ENCODE data around the gene SEMA3F. TPM values are rescaled to one million over a fixed set of nuclear protein-coding genes. Genes with fewer than 3 reads are reported as not detected.

SEMA3F gene
- total RNA-seq, 6 experiments from 2014 or later, result 20.5 to 35.6 (median 22.8) TPM

GRCh38 chr3:50134367-50134766, 20.8 kb upstream of the SEMA3F start:
- DNase-seq, result no peak
- Mint-ChIP-seq H3K4me1 (ENCODE audit: low read depth) (peaks cover 14% of the 10 kb centered on the region), H3K36me3 (ENCODE audit: low read depth) (no peaks in the 10 kb centered on the region), H3K27me3 (ENCODE audit: insufficient read depth) (peaks cover 20% of the 10 kb centered on the region), H3K9me3 (no peaks in the 10 kb centered on the region), H3K4me3 (no peak overlapping the region), H3K27ac (no peak overlapping the region)
- TF ChIP-seq CTCF (IDR thresholded peaks at IDR 0.05), result no peak

- DNase-seq, result no peak
- Mint-ChIP-seq H3K27ac (no peak overlapping the region), H3K36me3 (ENCODE audit: low read depth) (no peaks in the 10 kb centered on the region), H3K4me1 (ENCODE audit: low read depth) (peaks cover 14% of the 10 kb centered on the region), H3K4me3 (no peak overlapping the region), H3K27me3 (ENCODE audit: insufficient read depth) (peaks cover 18% of the 10 kb centered on the region), H3K9me3 (no peaks in the 10 kb centered on the region)
- TF ChIP-seq CTCF (IDR thresholded peaks at IDR 0.05), result no peak
Measured at GRCh38 chr3:50135964-50136363, 19.2 kb upstream of the SEMA3F start.

GRCh38 chr3:50136714-50137405, 18.3 kb upstream of the SEMA3F start:
- Mint-ChIP-seq H3K9me3 (no peaks in the 10 kb centered on the region), H3K4me1 (ENCODE audit: low read depth) (peaks cover 14% of the 10 kb centered on the region), H3K27ac (no peak overlapping the region), H3K27me3 (ENCODE audit: insufficient read depth) (peaks cover 15% of the 10 kb centered on the region), H3K36me3 (ENCODE audit: low read depth) (no peaks in the 10 kb centered on the region), H3K4me3 (no peak overlapping the region)
- no peak for TF ChIP-seq CTCF (IDR thresholded peaks at IDR 0.05)
- DNase-seq, result no peak

GRCh38 chr3:50137531-50137930, 17.6 kb upstream of the SEMA3F start:
- Mint-ChIP-seq H3K36me3 (ENCODE audit: low read depth) (no peaks in the 10 kb centered on the region), H3K4me3 (no peak overlapping the region), H3K9me3 (no peaks in the 10 kb centered on the region), H3K4me1 (ENCODE audit: low read depth) (peaks cover 14% of the 10 kb centered on the region), H3K27ac (no peak overlapping the region), H3K27me3 (ENCODE audit: insufficient read depth) (peaks cover 17% of the 10 kb centered on the region)
- no peak for DNase-seq
- TF ChIP-seq CTCF (IDR thresholded peaks at IDR 0.05), result no peak

GRCh38 chr3:50138266-50139200, 16.6 kb upstream of the SEMA3F start:
- Mint-ChIP-seq H3K27me3 (ENCODE audit: insufficient read depth) (peaks cover 14% of the 10 kb centered on the region), H3K4me1 (ENCODE audit: low read depth) (peaks cover 14% of the 10 kb centered on the region), H3K27ac (peak overlapping the region; percentile 63), H3K36me3 (ENCODE audit: low read depth) (no peaks in the 10 kb centered on the region), H3K9me3 (no peaks in the 10 kb centered on the region), H3K4me3 (peak overlapping the region; percentile 53)
- TF ChIP-seq CTCF (IDR thresholded peaks at IDR 0.05), result no peak
- no peak for DNase-seq

Data from HFFc6 (cell line).